Epithelial cell of umbilical artery (primary cell): ENCODE data around the gene ZFR. TPM values are rescaled to one million over a fixed set of nuclear protein-coding genes. Genes with fewer than 3 reads are reported as not detected.

Experiments
- total RNA-seq: library from RNA; depleted of rRNA; stranded (reverse); fragments of >200 nt; gene quantifications from 2 replicates; pipeline ENCODE4 v1.2.3, GENCODE V29; 2014

ZFR gene
- 66.3 and 72.5 TPM in 2 replicates for total RNA-seq

GRCh38 chr5:32444431-32445286 is at the start of gene ZFR:
Gene ZFR (minus strand): TSS chr5:32444740. CDS start chr5:32444658, 82 bp downstream.

GRCh38 chr5:32312595-32313332 is 131.8 kb downstream of the ZFR start, which contains the start of gene MTMR12:
Gene MTMR12 (minus strand): TSS chr5:32312939. CDS start chr5:32312838, 101 bp downstream.

Other genes with a start within 250 kb of the ZFR start
- gene MTMR12, start 131.8 kb downstream of the ZFR start, total RNA-seq: 23.1 and 24.4 TPM in 2 replicates
- 108 and 141 TPM in 2 replicates for gene SUB1, start 140.8 kb upstream of the ZFR start, total RNA-seq